ENCODE measurements around the gene PRKAR1A.

The PRKAR1A gene

GRCh38 chr17:68533887-68534694, 21.9 kb downstream of the PRKAR1A start:
- DNase-seq: no peak
- intact Hi-C loops (cut with DNase I): loop anchor here (10.0 kb wide), 1 partner anchor 231 kb away; no protein-coding TSS in a partner anchor

- intact Hi-C loops (cut with DNase I): loop anchor here (10.0 kb wide), 1 partner anchor 230 kb away; no protein-coding TSS in a partner anchor
- DNase-seq: no peak
Measured at GRCh38 chr17:68534695-68535088, 22.5 kb downstream of the PRKAR1A start.

- intact Hi-C loops (cut with DNase I): loop anchor here (10.0 kb wide), 1 partner anchor 229 kb away; no protein-coding TSS in a partner anchor
- DNase-seq: no peak
Measured at GRCh38 chr17:68535922-68536321, 23.7 kb downstream of the PRKAR1A start.

- intact Hi-C loops (cut with DNase I): loop anchor here (10.0 kb wide), 1 partner anchor 225 kb away; no protein-coding TSS in a partner anchor
- DNase-seq: peak in 31 of 42 donors; percentile 9 to 75 (median 36)
Measured at GRCh38 chr17:68539548-68540467, 27.6 kb downstream of the PRKAR1A start.

GRCh38 chr17:68540981-68541380, 28.8 kb downstream of the PRKAR1A start:
- no peak for DNase-seq
- intact Hi-C loops (cut with DNase I): no loop called here

GRCh38 chr17:68541816-68542215, 29.6 kb downstream of the PRKAR1A start:
- intact Hi-C loops (cut with DNase I): no loop called here
- no peak for DNase-seq

GRCh38 chr17:68542698-68543463, 30.7 kb downstream of the PRKAR1A start:
- no peak for DNase-seq
- intact Hi-C loops (cut with DNase I): no loop called here

GRCh38 chr17:68544111-68544915, 32.1 kb downstream of the PRKAR1A start:
- intact Hi-C loops (cut with DNase I): no loop called here
- DNase-seq: no peak

- no peak for DNase-seq
- intact Hi-C loops (cut with DNase I): no loop called here
Measured at GRCh38 chr17:68556551-68556950, 44.3 kb downstream of the PRKAR1A start.

GRCh38 chr17:68559316-68559715, 47.1 kb downstream of the PRKAR1A start:
- no peak for DNase-seq

GRCh38 chr17:68560966-68561720, 48.9 kb downstream of the PRKAR1A start:
- intact Hi-C loops (cut with DNase I): no loop called here
- no peak for DNase-seq

More at GRCh38 chr17:68559316-68559715, 47.1 kb downstream of the PRKAR1A start:
- intact Hi-C loops (cut with DNase I): no loop called here

- no peak for DNase-seq
- intact Hi-C loops (cut with DNase I): no loop called here
Measured at GRCh38 chr17:68562736-68563135, 50.5 kb downstream of the PRKAR1A start.

GRCh38 chr17:68564415-68565111, 52.3 kb downstream of the PRKAR1A start:
- no peak for DNase-seq
- intact Hi-C loops (cut with DNase I): no loop called here

GRCh38 chr17:68565661-68566441, 53.6 kb downstream of the PRKAR1A start:
- intact Hi-C loops (cut with DNase I): no loop called here
- peak in 1 of 42 donors; percentile 13 for DNase-seq

- DNase-seq: no peak
- intact Hi-C loops (cut with DNase I): no loop called here
Measured at GRCh38 chr17:68566442-68566738, 54.2 kb downstream of the PRKAR1A start.

GRCh38 chr17:68567035-68567434, 54.8 kb downstream of the PRKAR1A start:
- intact Hi-C loops (cut with DNase I): no loop called here
- no peak for DNase-seq
